GDM1 (cell line): ENCODE data around the gene ZNF646.

Source experiments
- DNase-seq: peaks from one replicate; lab custom pipeline; 2025; lab: John Stamatoyannopoulos, UW

The ZNF646 gene, protein sequence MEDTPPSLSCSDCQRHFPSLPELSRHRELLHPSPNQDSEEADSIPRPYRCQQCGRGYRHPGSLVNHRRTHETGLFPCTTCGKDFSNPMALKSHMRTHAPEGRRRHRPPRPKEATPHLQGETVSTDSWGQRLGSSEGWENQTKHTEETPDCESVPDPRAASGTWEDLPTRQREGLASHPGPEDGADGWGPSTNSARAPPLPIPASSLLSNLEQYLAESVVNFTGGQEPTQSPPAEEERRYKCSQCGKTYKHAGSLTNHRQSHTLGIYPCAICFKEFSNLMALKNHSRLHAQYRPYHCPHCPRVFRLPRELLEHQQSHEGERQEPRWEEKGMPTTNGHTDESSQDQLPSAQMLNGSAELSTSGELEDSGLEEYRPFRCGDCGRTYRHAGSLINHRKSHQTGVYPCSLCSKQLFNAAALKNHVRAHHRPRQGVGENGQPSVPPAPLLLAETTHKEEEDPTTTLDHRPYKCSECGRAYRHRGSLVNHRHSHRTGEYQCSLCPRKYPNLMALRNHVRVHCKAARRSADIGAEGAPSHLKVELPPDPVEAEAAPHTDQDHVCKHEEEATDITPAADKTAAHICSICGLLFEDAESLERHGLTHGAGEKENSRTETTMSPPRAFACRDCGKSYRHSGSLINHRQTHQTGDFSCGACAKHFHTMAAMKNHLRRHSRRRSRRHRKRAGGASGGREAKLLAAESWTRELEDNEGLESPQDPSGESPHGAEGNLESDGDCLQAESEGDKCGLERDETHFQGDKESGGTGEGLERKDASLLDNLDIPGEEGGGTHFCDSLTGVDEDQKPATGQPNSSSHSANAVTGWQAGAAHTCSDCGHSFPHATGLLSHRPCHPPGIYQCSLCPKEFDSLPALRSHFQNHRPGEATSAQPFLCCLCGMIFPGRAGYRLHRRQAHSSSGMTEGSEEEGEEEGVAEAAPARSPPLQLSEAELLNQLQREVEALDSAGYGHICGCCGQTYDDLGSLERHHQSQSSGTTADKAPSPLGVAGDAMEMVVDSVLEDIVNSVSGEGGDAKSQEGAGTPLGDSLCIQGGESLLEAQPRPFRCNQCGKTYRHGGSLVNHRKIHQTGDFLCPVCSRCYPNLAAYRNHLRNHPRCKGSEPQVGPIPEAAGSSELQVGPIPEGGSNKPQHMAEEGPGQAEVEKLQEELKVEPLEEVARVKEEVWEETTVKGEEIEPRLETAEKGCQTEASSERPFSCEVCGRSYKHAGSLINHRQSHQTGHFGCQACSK (N-terminal part only)

DNA sequence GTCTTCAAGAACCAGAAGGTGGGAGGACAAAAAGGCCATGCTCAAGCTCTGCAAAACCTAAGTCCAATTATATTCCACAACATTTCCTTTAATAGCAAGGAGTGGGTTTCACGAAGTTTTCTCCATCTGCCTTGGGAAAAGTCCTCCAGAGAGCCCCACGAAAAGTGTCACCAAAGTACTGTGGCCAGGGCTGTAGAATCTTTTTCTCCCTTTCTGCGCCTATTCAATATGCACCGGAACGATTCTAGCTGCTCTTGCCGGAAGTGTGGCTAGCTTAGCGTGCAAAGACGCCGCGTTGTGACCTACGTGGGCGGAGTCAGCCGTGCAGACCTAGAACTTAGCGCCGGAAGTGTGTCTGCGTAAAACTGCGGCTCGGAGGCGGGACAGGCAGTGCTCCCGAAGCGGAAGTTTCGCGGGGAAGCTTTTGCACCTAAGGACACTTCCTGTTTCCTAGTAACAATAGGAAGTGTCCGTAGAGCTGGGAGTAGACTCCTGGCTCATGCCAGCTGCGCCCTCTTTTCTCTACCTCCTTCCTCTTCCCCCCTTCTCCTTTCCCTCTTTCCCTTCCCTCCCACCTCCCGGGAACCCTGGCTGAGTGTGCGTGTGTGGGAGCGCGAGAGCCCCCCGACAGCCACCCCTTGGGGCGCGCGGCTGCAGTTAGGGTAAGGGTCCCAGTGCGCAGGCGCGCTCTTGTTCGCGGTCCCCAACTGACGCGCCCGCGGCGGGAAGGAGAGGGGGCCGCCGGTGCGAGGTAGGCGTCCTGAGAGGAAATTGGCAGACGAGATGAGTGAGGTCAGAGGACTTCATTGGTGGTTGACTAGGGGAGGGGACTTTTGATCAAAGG is at the start of gene ZNF646, which contains the start of gene ZNF668:
Gene ZNF646, plus strand, starts transcription at position 453 of the 844 bp plus-strand sequence. CDS start 1,903 bp downstream, outside the sequence.
Gene ZNF668, minus strand, starts transcription at position 271 of the 844 bp plus-strand sequence. CDS start 9,781 bp downstream, outside the sequence.
- DNase-seq: peak; percentile 99

DNA sequence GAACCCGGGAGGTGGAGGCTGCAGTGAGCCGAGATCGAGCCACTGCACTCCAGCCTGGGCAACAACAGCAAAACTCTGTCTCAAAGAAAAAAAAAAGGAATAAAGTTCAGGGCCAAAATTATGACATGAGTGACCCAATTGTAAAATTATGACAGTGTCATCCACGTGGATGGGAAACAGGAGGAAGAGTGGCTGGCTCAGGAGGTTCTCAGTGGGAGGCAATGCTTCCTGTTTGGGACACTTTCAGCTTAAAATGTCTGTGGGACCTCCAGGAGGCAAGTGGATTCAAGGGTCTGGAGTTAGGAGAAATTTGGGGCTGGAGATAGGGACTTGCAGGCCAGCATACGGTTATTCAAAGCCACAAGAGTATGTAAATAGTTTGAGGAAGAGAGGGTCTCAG is 48.9 kb upstream of the ZNF646 start:
- DNase-seq: no peak

DNA sequence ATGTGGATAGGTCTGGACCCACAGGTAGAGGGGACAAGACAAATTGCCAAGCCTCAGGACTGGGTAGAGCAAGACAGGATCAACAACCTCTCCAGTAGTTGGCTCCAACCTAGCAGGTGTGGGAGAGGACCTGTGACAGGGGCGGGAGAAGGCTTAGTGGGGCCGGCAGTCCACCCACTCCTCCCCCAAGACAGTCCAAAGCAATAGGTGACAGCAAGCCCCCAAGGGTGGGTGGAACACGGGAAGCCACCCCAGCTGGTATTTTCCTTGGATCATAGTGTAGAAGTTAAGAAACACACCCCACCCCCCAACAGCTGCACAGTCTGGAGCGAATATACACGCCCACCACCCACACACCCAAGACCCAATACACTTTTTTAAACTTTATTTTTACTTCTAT is 45.0 kb upstream of the ZNF646 start:
- DNase-seq: no peak

DNA sequence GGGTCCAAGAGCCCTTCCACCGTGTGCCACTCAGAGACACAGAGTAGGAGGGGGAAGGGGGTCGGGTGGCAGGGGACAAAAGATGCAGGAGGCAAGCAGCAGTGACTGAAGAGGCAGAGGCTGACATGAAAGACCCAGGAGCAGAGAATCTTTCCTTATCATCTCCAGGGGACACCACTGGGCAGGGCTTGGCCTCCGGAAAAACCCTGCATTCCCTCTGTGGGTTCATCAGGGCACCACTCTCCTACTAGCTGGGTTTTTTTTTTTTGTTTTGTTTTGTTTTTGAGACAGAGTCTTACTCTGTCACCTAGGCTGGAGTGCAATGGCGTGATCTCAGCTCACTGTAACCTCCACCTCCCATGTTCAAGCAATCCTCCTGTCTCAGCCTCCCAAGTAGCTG is 42.9 kb upstream of the ZNF646 start:
- no peak for DNase-seq

DNA sequence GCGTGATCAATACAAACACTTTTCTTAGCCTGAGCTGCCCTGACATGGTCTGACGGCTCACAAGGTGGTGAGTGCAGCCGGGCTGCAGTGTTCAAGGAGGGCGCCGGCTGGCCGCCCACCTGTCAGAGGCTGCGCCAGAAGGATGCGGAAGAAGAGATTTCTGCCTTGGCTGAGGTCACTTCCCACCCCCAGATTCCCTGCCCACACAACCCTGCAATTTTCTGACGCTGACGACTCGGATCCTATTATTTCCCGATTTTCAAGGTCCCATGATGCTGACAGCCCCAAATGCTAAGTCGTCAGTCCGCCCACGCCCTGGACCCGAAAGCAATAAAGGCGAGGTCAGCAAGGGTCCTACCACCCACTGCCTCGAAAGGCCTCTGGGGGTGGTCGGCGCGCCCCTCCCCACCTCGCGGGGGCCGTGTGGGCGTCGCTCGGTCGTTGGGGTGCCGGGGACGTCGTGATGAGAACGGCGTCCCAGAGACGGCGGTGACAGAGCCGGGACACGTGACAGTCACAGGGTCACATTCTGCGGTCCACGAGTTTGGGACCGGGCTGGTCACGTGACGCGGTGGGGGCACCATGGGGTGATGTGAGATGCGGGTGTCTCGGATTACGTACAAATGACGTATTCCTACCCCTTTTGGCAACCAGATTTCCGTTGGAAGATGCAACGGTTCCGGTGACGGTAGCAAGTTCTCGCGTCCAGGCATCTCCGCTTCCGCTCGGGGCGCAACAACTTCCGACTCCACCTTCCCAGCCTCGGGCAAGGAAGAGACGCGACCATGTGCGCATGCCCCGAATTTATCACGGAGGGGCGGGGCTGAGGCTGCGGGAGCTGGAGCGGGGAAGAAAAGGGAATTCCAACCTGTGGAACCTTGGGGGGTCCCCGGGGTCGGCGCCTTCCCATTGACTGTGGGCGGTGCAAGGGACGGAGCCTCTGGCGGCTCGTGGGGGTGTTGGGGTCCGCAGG is 41.2 kb upstream of the ZNF646 start, which contains the start of gene STX4:
Gene STX4, plus strand, starts transcription at position 823 of the 973 bp plus-strand sequence. CDS start 248 bp downstream, outside the sequence.
- DNase-seq: peak; percentile 92

DNA sequence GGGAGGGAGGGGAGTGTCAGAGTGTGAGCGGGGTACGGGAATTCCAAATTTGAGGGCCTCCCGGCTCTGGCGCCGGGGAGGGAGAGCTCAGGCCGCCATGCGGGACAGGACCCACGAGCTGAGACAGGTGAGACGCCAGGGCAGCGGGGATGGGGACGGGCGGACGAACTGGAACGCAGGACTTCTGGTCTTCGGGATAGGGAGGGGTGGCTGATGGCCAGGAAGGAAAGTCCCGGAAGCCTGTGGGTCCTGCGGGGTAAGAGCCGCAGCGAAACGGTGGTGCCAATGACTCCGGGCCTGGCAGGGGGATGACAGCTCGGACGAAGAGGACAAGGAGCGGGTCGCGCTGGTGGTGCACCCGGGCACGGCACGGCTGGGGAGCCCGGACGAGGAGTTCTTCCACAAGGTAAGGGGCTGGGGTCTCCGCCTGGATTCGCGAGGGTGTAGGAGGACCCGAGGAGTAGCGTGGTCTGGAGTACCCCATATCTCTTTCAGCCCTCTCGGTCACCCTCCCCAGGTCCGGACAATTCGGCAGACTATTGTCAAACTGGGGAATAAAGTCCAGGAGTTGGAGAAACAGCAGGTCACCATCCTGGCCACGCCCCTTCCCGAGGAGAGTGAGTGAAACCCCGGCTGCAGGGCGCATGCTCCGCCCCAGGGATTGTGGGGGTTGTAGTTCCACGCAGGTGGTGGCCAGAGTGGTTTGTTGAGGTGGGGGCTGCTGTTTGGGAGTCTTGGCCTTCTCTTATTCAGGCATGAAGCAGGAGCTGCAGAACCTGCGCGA is 40.3 kb upstream of the ZNF646 start:
- DNase-seq: peak; percentile 56

DNA sequence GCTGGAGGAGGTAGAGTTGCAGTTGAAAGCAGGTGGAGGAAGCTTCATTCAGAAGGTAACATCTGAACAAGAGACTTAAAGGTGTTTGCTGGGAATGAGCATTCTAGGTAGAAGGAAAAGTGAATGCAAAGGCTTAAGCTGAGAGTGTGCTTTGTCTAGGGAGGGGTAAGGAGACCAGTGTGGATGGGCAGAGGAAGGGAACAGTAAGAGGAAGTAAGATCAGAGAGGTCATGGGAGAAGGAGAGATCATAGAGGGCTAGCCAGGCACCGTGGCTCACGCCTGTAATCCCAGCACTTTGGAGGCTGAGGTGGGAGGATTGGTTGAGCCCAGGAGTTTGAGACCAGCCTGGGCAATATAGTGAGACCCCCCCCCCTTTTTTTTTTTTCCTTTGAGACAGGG is 37.5 kb upstream of the ZNF646 start:
- DNase-seq: no peak

DNA sequence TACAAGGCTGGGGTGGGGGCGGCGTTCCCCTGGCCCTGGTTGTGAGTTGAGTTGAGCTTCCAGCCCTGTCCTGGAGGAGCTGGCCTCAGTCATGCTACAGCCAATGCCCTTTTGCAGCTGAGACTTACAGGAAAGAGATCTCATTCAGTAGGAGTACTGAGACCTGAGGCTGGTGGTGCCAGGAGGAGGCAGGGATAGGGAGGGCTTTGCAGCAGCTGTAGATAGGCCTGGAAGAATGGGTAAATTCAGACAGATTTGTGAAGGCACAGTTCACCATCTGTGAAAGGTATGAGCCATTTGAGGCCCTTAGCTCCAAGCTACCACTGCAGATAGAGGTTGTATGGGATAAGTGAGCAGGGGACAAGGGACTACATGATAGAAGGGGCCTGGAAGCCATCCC is 35.2 kb upstream of the ZNF646 start:
- DNase-seq: no peak

DNA sequence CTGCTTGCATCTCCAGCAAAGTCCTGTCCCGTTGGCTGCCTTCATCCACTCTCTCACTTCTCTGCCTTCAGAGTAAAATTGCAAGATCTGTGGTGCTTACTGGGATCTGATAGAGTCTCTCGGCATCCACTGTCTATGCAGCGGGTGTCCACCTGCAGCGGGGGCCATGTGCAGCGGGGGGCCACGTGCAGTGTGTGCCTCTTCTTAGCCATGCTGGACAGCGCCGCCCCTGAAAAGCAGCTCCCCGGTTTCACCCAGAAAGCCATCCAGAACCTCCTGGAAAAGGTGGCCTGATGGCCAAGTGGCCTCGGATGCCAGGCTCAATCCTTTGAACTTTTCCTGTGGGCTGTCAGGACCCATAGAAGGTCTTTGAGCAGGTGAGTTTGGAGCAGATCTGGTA is 31.4 kb upstream of the ZNF646 start:
- DNase-seq: no peak

DNA sequence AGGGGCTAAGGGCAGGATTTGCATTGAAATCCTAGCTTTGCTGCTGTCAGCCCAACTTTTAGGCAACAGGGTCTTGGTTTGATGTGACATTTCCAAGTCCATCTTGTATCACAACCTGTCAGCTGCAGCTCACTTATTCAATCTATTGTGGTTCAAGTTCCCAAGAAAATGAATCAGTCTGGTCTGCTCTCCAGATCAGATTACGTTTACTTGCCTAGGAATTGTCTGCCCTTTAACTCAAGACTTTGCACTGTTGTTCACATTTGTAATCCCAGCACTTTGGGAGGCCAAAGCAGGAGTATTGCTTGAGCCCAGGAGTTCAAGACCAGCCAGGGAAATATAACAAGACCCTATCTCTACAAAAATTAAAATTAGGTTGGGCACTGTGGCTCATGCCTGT is 30.9 kb upstream of the ZNF646 start:
- no peak for DNase-seq

DNA sequence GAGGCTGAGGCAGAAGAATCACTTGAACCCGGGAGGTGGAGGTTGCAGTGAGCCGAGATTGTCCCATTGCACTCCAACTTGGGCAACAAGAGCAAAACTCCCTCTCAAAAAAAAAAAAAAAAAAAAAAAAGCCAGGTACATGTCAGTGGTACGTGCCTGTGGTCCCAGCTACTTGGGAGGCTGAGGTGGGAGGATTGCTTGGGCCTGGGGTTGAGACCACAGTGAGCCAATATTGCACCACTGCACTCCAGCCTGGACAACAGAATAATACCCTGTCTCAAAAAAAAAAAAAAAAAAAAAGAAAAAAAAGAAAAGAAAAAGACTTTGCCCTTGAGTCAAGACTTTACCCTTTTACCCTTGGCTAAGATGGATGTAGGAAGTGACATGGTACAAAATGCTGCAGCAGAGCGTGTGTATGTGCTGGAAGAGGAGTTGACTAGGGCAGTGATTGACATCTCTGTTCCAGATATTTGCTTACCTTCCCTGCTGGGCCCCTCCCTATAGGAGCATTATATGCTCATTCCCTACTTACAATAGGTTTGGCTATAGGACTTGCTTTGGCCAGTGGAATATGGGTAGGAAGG is 30.2 kb upstream of the ZNF646 start:
- no peak for DNase-seq

DNA sequence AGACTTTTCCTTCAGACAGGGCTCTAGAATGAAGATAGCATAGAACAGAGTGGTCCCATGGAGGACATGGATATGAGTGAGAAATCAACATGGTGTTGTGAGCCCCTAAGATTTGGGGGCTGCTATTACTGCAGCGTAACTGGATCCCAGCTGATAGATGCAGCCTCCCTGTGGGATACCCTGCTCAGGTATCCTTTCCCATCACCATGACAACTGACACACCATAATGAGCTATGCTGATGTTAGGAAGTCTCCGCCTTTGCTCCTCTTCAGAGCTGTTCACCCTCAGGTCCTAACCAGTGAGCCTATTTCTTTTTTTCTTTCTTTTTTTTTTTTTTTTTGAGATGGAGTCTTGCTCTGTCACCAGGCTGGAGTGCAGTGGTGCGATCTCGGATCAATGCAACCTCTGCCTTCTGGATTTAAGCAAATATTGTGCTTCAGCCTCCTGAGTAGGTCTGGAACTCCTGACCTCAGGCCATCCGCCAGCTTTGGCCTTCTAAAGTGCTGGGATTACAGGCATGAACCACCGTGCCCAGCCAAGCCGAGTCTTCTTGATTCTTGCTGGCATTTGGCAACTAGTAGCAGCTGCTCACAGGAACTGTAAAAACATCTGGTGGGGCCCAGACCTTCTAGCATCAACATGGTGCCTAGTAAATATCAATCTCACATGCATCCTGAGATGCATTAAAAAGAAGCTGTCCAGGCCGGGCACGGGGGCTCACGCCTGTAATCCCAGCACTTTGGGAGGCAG is 23.8 kb upstream of the ZNF646 start:
- DNase-seq: no peak

DNA sequence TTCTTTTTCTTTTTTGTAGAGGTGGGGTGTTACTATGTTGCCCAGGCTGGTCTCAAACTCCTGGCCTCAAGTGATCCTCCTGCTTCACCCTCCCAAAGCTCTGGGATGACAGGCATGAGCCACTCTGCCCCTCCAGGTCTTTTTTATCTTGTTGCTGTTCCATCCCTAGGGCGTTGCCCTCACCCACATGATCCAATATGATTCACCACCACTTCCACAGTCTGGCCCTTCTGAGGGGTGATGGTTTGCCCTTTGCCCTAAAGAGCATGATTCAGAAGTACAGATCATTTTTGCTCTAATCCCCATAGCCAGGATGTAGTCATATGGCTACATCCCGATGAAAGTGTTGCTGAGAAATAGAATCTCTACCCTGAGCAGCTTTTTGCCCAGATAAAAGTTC is 22.1 kb upstream of the ZNF646 start:
- DNase-seq: no peak

DNA sequence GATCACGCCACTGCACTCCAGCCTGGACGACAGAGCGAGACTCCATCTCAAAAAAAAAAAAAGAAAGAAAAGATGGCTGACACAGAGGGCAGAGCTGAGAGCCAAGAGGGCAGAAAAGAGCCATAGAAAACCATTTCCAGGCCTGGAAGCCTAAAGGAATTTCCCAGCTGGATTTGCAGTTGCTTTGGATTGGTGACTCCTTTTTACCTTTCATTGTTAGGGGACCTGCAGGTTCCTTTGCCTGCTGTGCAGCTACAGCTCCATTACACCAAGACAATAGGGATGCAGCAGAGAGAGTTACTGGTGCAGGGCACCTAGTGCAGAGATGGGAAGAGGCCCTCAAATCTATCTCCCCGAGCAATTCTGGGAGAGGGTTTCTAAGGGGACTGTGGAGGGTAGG is 18.6 kb upstream of the ZNF646 start:
- DNase-seq: no peak

DNA sequence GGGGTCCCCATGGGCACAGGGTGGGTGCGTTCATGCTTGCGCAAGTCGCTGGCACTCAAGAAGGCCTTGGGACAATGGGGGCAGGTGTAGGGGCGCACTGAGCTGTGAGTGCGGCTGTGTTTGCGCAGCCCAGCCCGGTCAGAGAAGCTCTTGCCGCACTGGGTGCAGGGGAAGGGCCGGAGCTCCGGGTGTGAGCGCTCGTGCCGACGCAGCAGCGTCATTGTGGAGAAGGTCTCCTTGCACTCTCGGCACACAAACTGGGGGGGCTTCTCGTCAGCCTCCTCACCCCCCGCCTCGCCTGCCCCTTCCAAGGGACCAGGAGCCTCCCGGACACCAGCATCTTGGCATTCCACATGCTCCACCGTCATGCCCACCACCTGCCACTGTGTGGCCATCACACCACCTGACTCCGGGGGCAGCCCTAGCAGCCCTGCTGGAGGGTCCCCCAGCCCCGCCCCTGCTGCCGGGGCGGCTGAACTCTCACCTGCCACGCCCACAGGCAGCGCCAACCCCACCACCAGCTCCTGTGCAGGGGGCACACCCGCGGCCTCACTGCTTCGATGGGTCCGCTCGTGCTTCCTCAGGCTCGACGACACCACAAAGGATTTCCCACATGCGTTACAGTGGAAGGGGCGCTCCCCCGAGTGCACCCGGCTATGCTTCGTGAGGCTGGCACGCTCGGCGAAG is 13.0 kb upstream of the ZNF646 start:
- no peak for DNase-seq

DNA sequence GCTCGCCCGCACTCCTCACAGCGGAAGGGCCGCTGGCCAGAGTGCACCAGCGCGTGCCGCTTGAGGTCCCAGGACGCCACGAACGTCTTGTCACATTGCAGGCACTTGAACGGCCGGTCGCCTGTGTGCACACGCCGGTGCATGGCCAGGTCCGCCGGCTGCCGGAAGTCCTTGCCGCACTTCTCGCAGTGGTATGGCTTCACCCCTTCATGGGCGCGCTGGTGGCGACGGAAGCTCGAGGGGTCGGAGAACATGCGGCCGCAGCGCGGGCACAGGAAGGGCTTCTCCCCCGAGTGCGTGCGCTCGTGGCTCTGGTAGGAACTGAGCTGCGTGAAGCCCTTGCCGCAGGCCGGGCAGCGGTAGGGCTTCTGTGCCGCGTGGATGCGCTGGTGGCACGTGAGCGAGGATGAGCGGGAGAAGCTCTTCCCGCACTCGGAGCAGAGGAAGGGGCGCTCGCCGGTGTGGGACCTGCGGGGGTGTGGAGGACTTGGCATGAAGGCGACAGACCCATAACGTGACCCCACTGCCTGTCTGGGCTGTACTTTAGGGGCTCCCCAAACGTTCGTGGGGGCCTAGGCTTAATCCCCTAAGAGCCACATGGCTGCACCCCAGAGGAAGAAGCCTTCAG is 12.3 kb upstream of the ZNF646 start:
- no peak for DNase-seq

DNA sequence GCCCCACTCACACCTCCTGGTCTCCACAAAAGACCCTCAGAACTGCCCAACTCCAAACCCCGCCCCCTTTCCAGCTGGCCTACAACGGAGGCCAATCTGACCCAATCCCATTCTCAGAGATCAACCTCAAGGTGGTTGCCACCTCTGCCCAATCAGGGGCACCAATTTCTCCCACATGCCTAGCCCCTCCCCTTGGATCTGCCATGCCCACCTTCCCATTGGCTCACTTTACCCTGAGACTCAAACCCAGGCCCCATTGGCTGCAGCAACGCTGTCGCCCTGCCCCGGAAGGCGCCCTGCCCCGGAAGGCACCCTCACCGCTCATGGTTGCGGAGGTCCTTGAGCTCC is 10.8 kb upstream of the ZNF646 start:
- no peak for DNase-seq
